Osteocyte (in vitro differentiated cells): ENCODE results near the gene NRCAM. TPM values are rescaled to one million over a fixed set of nuclear protein-coding genes. Genes with fewer than 3 reads are reported as not detected.

Source experiments
- DNase-seq: peaks from one replicate; pipeline ENCODE4 v3.0.0; 2021; ENCODE audit warnings: mixed read lengths; ENCODE audit not compliant: unreplicated experiment; ENCODE audit errors: extremely low spot score
- H3K27ac Mint-ChIP-seq: one replicate; pipeline ENCODE4 v1.8.0; 2021; ENCODE audit warnings: mild to moderate bottlenecking, mixed read lengths; ENCODE audit not compliant: unreplicated experiment
- H3K27me3 Mint-ChIP-seq: one replicate; pipeline ENCODE4 v1.8.0; 2021; ENCODE audit warnings: mixed read lengths; ENCODE audit not compliant: unreplicated experiment
- H3K36me3 Mint-ChIP-seq: one replicate; pipeline ENCODE4 v1.8.0; 2021; ENCODE audit warnings: mixed read lengths; ENCODE audit not compliant: unreplicated experiment
- H3K4me1 Mint-ChIP-seq: one replicate; pipeline ENCODE4 v1.8.0; 2021; ENCODE audit warnings: mixed read lengths; ENCODE audit not compliant: unreplicated experiment
- H3K4me3 Mint-ChIP-seq: one replicate; pipeline ENCODE4 v1.8.0; 2021; ENCODE audit warnings: mild to moderate bottlenecking, moderate library complexity, mixed read lengths; ENCODE audit not compliant: unreplicated experiment
- H3K9me3 Mint-ChIP-seq: one replicate; pipeline ENCODE4 v1.8.0; 2021; ENCODE audit warnings: mixed read lengths; ENCODE audit not compliant: unreplicated experiment
- total RNA-seq: library from RNA; stranded (reverse); gene quantifications from 2 replicates; pipeline ENCODE4 v1.2.1, GENCODE V29; 2021
- TF ChIP-seq, protein P1 (sequence below): fragments of 200-600 bp; sonication (generic); IDR thresholded peaks from 2 replicates; pipeline ENCODE4 v1.5.0; 2021; ENCODE audit warnings: antibody characterized with exemption, mild to moderate bottlenecking, moderate library complexity

The NRCAM gene
- total RNA-seq, 1 donor from 2014 or later, result 81.8 TPM

DNA sequence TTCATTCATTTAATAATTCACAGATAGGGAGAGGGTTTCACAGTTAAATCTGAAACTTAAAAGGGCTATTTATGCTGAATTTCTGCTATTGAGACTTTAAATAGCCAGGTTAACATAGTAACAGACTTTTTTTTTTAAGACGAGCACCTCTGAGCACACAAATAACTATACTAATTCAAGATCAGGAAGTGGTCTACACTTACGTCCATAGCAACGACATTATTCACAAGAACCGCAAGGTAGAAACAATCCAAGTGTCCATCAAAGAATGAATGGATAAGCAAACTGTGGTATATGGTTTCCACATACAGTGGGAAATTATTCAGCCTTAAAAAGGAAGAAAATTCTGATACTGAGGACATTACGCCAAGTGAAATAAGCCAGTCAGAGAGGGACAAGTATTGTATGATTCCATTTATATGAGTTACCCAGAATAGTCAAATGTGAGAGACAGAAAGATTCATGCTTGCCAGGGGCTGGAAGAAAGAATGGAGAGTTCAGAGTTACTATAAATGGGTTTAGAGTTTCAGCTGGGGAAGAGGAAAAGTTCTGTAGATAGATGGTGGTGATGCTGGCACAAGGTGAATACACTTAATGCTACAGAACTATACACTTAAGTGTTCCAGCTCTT lies 185.7 kb downstream of the NRCAM start:
- no peaks in the 10 kb centered on the region for H3K36me3 Mint-ChIP-seq
- H3K27me3 Mint-ChIP-seq, result no peaks in the 10 kb centered on the region
- H3K4me3 Mint-ChIP-seq, result no peak overlapping the region
- H3K4me1 Mint-ChIP-seq, result peaks cover 8% of the 10 kb centered on the region
- H3K9me3 Mint-ChIP-seq, result peaks cover 9% of the 10 kb centered on the region
- TF ChIP-seq, protein P1, sequence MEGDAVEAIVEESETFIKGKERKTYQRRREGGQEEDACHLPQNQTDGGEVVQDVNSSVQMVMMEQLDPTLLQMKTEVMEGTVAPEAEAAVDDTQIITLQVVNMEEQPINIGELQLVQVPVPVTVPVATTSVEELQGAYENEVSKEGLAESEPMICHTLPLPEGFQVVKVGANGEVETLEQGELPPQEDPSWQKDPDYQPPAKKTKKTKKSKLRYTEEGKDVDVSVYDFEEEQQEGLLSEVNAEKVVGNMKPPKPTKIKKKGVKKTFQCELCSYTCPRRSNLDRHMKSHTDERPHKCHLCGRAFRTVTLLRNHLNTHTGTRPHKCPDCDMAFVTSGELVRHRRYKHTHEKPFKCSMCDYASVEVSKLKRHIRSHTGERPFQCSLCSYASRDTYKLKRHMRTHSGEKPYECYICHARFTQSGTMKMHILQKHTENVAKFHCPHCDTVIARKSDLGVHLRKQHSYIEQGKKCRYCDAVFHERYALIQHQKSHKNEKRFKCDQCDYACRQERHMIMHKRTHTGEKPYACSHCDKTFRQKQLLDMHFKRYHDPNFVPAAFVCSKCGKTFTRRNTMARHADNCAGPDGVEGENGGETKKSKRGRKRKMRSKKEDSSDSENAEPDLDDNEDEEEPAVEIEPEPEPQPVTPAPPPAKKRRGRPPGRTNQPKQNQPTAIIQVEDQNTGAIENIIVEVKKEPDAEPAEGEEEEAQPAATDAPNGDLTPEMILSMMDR, result no peak
- DNase-seq, result no peak
- no peak overlapping the region for H3K27ac Mint-ChIP-seq

GRCh38 chr7:108268200-108268820 lies 187.9 kb downstream of the NRCAM start:
- Mint-ChIP-seq H3K4me1 (peaks cover 8% of the 10 kb centered on the region), H3K27ac (no peak overlapping the region), H3K27me3 (no peaks in the 10 kb centered on the region), H3K4me3 (no peak overlapping the region), H3K9me3 (no peaks in the 10 kb centered on the region), H3K36me3 (no peaks in the 10 kb centered on the region)
- no peak for DNase-seq
- TF ChIP-seq, protein P1, result no peak

DNA sequence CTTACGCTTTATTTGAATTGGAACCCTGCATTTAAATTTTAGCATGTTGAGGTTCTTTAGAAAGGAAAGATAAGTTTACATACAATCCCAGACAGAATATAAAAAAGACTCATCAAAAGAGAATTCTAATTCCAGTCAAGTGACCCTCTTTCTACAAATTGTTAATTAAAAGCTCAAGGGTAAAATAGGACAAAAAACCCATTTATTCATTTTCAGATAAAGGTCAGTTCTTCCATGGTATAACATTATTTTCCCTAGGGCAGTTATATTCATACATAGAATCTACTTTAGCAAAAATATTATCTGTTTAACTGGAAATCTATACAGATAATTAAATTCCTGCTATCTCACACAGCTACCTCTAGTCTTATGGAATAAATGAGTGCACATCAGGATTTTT lies 188.6 kb downstream of the NRCAM start:
- Mint-ChIP-seq H3K27me3 (no peaks in the 10 kb centered on the region), H3K36me3 (no peaks in the 10 kb centered on the region), H3K27ac (no peak overlapping the region), H3K4me3 (no peak overlapping the region), H3K4me1 (peaks cover 8% of the 10 kb centered on the region), H3K9me3 (no peaks in the 10 kb centered on the region)
- TF ChIP-seq, protein P1, result no peak
- no peak for DNase-seq

- H3K4me1 Mint-ChIP-seq, result peaks cover 8% of the 10 kb centered on the region
- no peaks in the 10 kb centered on the region for H3K9me3 Mint-ChIP-seq
- no peaks in the 10 kb centered on the region for H3K36me3 Mint-ChIP-seq
- TF ChIP-seq, protein P1, result no peak
- H3K27ac Mint-ChIP-seq, result no peak overlapping the region
- no peaks in the 10 kb centered on the region for H3K27me3 Mint-ChIP-seq
- H3K4me3 Mint-ChIP-seq, result no peak overlapping the region
- no peak for DNase-seq
These were observed 189.7 kb downstream of the NRCAM start for GRCh38 chr7:108266491-108266890.

- TF ChIP-seq, protein P1, result no peak
- peaks cover 8% of the 10 kb centered on the region for H3K4me1 Mint-ChIP-seq
- DNase-seq, result no peak
- H3K9me3 Mint-ChIP-seq, result no peaks in the 10 kb centered on the region
- H3K27me3 Mint-ChIP-seq, result no peaks in the 10 kb centered on the region
- H3K36me3 Mint-ChIP-seq, result no peaks in the 10 kb centered on the region
- no peak overlapping the region for H3K27ac Mint-ChIP-seq
- H3K4me3 Mint-ChIP-seq, result no peak overlapping the region
These were observed 190.2 kb downstream of the NRCAM start for GRCh38 chr7:108266035-108266434.
